PC-3 (cell line): Measurements from ENCODE around the gene ABCC9.

Source experiments
- EZH2 ChIP-seq: fragments of 300-600 bp; sonication (generic); IDR thresholded peaks from one replicate; pipeline ENCODE4 v1.6.1; 2017; ENCODE audit warnings: antibody characterized with exemption, mild to moderate bottlenecking, low read length; ENCODE audit not compliant: unreplicated experiment
- TF ChIP-seq, protein P1 (sequence below): fragments of 300-600 bp; sonication (generic); conservative IDR thresholded peaks from 2 replicates; pipeline ENCODE4 v1.5.1; 2017; ENCODE audit warnings: antibody characterized with exemption, low read depth, mild to moderate bottlenecking, low read length

DNA sequence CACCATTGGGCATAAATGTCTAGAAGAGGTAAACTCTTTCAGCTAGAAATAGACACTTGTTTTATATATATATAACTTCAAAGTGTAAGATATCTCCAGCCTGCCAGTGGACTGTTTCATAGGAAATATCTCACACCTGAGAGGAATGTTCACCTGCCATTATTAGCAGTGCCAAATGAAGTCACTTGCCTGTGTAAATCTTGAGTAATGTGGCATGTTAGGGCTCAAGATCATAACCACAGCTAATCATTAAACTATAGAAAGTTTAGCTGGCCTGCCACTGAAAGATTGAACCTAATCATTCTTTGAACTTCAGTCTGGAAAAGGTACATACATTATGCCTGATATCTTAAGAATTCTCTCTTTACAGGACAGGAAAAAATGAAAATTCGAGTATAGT lies 141.2 kb downstream of the ABCC9 start:
- TF ChIP-seq, protein P1, sequence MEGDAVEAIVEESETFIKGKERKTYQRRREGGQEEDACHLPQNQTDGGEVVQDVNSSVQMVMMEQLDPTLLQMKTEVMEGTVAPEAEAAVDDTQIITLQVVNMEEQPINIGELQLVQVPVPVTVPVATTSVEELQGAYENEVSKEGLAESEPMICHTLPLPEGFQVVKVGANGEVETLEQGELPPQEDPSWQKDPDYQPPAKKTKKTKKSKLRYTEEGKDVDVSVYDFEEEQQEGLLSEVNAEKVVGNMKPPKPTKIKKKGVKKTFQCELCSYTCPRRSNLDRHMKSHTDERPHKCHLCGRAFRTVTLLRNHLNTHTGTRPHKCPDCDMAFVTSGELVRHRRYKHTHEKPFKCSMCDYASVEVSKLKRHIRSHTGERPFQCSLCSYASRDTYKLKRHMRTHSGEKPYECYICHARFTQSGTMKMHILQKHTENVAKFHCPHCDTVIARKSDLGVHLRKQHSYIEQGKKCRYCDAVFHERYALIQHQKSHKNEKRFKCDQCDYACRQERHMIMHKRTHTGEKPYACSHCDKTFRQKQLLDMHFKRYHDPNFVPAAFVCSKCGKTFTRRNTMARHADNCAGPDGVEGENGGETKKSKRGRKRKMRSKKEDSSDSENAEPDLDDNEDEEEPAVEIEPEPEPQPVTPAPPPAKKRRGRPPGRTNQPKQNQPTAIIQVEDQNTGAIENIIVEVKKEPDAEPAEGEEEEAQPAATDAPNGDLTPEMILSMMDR: no peak
- no peak for TF ChIP-seq EZH2
